DOHH2 (cell line): ENCODE results near the gene EPM2AIP1.

Experiments used
- H3F3A ChIP-seq: fragments of 200-600 bp; sonication (generic), shearing (Covaris generic); 2 replicates; pipeline ENCODE4 v1.6.0; 2016; ENCODE audit warnings: antibody characterized with exemption, mild to moderate bottlenecking; ENCODE audit not compliant: control insufficient read depth, insufficient read depth
- H3K27ac ChIP-seq: fragments of 200-600 bp; sonication (generic); 2 replicates; pipeline ENCODE4 v1.5.1; 2014; ENCODE audit warnings: low read depth, mild to moderate bottlenecking, low read length, moderate library complexity
- H3K27me3 ChIP-seq: fragments of 200-600 bp; sonication (generic); 2 replicates; pipeline ENCODE4 v1.6.1; 2014; ENCODE audit warnings: mild to moderate bottlenecking, low read length, mixed read lengths; ENCODE audit not compliant: control insufficient read depth
- H3K36me3 ChIP-seq: fragments of 200-600 bp; sonication (generic); 2 replicates; pipeline ENCODE4 v1.6.1; 2014; ENCODE audit warnings: mild to moderate bottlenecking, low read length, moderate library complexity, mixed read lengths; ENCODE audit not compliant: control insufficient read depth
- H3K4me1 ChIP-seq: fragments of 200-600 bp; sonication (generic); 2 replicates; pipeline ENCODE4 v1.6.1; 2014; ENCODE audit warnings: mild to moderate bottlenecking, low read length, mixed read lengths; ENCODE audit not compliant: control insufficient read depth
- H3K4me2 ChIP-seq: fragments of 200-600 bp; sonication (generic); 2 replicates; pipeline ENCODE4 v1.6.0; 2014; ENCODE audit warnings: mild to moderate bottlenecking, low read length, moderate library complexity
- H3K4me3 ChIP-seq: fragments of 200-600 bp; sonication (generic); 2 replicates; pipeline ENCODE4 v1.5.1; 2014; ENCODE audit warnings: mild to moderate bottlenecking, low read length, mixed read lengths
- H3K79me2 ChIP-seq: fragments of 200-600 bp; sonication (generic); 2 replicates; pipeline ENCODE4 v1.6.1; 2014; ENCODE audit warnings: mild to moderate bottlenecking, low read length, mixed read lengths; ENCODE audit not compliant: control insufficient read depth
- H3K9me2 ChIP-seq: fragments of 200-600 bp; sonication (generic); replicated peaks from 2 replicates; pipeline ENCODE4 v1.6.1; 2014; ENCODE audit warnings: mild to moderate bottlenecking, low read length, mixed read lengths; ENCODE audit not compliant: control insufficient read depth
- H3K9me3 ChIP-seq: fragments of 200-600 bp; sonication (generic); 2 replicates; pipeline ENCODE4 v1.6.1; 2014; ENCODE audit warnings: antibody characterized with exemption, low read length, mixed read lengths; ENCODE audit not compliant: control insufficient read depth, insufficient read depth
- H4K20me1 ChIP-seq: fragments of 200-600 bp; sonication (generic); 2 replicates; pipeline ENCODE4 v1.6.0; 2014; ENCODE audit warnings: low read depth, mild to moderate bottlenecking, antibody characterized with exemption, low read length, moderate library complexity; ENCODE audit not compliant: control insufficient read depth, insufficient read depth
- EZH2phosphoT487 ChIP-seq: fragments of 200-600 bp; sonication (generic); IDR thresholded peaks from 2 replicates; pipeline ENCODE4 v1.6.1; 2017; ENCODE audit warnings: borderline replicate concordance, mild to moderate bottlenecking, antibody characterized with exemption, low read length, moderate library complexity, mixed read lengths
- TF ChIP-seq, protein P1 (sequence below): fragments of 200-600 bp; sonication (generic); IDR thresholded peaks from one replicate; pipeline ENCODE4 v1.5.1; 2014; ENCODE audit warnings: antibody characterized with exemption, mild to moderate bottlenecking, low read depth, low read length; ENCODE audit not compliant: poor library complexity, severe bottlenecking

EPM2AIP1 gene

DNA sequence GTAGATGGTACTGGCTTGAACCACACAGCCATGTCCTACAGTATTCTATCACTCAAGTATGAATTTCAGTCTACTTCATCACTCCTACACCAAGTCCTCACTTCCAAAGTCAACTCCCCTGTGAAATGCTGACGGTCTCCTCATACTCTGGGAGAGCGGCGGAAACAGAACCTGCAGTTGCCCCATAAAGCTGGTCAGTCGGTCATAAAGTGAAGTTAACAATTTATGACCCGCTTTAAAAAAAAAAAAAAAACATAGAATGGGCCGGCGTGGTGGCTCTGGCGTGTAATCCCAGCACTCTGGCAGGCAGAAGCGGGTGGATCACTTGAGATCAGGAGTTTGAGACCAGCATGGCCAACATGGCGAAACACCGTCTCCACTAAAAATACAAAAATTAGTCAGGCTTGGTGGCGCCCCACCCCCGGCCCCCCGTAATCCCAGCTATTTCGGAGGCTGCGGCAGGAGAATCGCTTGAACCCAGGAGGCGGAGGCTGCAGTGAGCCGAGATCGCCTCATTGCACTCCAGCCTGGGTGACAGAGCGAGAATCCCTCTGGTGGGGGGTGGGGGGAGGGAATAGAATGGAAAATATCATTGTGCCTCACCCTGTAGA is 50.2 kb downstream of the EPM2AIP1 start:
- H3F3A ChIP-seq = no peaks in the 10 kb centered on the region

GRCh38 chr3:36941658-36942057 is 51.3 kb downstream of the EPM2AIP1 start:
- peaks cover 41% of the 10 kb centered on the region for H3K79me2 ChIP-seq
- no peak overlapping the region for H3K27ac ChIP-seq
- TF ChIP-seq, protein P1, sequence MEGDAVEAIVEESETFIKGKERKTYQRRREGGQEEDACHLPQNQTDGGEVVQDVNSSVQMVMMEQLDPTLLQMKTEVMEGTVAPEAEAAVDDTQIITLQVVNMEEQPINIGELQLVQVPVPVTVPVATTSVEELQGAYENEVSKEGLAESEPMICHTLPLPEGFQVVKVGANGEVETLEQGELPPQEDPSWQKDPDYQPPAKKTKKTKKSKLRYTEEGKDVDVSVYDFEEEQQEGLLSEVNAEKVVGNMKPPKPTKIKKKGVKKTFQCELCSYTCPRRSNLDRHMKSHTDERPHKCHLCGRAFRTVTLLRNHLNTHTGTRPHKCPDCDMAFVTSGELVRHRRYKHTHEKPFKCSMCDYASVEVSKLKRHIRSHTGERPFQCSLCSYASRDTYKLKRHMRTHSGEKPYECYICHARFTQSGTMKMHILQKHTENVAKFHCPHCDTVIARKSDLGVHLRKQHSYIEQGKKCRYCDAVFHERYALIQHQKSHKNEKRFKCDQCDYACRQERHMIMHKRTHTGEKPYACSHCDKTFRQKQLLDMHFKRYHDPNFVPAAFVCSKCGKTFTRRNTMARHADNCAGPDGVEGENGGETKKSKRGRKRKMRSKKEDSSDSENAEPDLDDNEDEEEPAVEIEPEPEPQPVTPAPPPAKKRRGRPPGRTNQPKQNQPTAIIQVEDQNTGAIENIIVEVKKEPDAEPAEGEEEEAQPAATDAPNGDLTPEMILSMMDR = no peak
- TF ChIP-seq EZH2phosphoT487 = no peak
- peaks cover 3% of the 10 kb centered on the region for H3K36me3 ChIP-seq
- H3K9me2 ChIP-seq = no peaks in the 10 kb centered on the region
- no peaks in the 10 kb centered on the region for H3K27me3 ChIP-seq
- no peaks in the 10 kb centered on the region for H3F3A ChIP-seq
- H4K20me1 ChIP-seq = no peaks in the 10 kb centered on the region
- H3K4me3 ChIP-seq = no peak overlapping the region
- no peak overlapping the region for H3K4me2 ChIP-seq
- no peaks in the 10 kb centered on the region; the same call in 1 of the 2 replicates for H3K9me3 ChIP-seq
- H3K4me1 ChIP-seq = peaks cover 19% of the 10 kb centered on the region

More for the DNA sequence above, 50.2 kb downstream of the EPM2AIP1 start:
- no peaks in the 10 kb centered on the region for H3K27me3 ChIP-seq
- no peaks in the 10 kb centered on the region for H4K20me1 ChIP-seq
- H3K27ac ChIP-seq = no peak overlapping the region
- no peak overlapping the region for H3K4me3 ChIP-seq
- H3K36me3 ChIP-seq = peaks cover 3% of the 10 kb centered on the region
- H3K4me1 ChIP-seq = peaks cover 19% of the 10 kb centered on the region
- peaks cover 41% of the 10 kb centered on the region for H3K79me2 ChIP-seq
- H3K4me2 ChIP-seq = no peak overlapping the region
- TF ChIP-seq, protein P1 = no peak
- no peak for TF ChIP-seq EZH2phosphoT487
- H3K9me3 ChIP-seq = peaks cover 1% of the 10 kb centered on the region; the same call in 1 of the 2 replicates
- no peaks in the 10 kb centered on the region for H3K9me2 ChIP-seq

DNA sequence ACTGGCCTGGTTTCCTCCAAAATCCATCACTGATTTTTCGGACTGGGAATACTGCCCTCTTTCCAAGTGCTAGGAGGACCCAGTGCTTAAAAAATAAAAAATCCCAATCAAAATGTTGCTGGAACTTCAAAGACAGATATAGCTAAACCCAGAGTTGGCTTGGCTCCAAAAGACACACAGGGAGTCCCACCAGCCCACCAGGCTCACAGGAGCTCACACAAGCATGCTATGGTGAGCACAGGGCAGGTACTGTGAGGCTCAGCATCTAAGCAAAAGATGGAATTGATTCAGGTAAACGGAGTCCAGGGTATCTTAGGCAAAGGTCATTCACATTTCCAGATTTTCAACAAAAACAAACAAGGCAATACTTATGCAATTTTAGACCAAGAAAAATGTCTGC is 51.8 kb downstream of the EPM2AIP1 start:
- H3K27ac ChIP-seq = no peak overlapping the region
- H4K20me1 ChIP-seq = no peaks in the 10 kb centered on the region
- TF ChIP-seq, protein P1 = no peak
- no peak for TF ChIP-seq EZH2phosphoT487
- no peaks in the 10 kb centered on the region for H3K9me2 ChIP-seq
- no peaks in the 10 kb centered on the region; the same call in 1 of the 2 replicates for H3K9me3 ChIP-seq
- H3F3A ChIP-seq = no peaks in the 10 kb centered on the region
- H3K27me3 ChIP-seq = no peaks in the 10 kb centered on the region
- peaks cover 41% of the 10 kb centered on the region for H3K79me2 ChIP-seq
- no peak overlapping the region for H3K4me3 ChIP-seq
- H3K4me2 ChIP-seq = no peak overlapping the region
- peaks cover 19% of the 10 kb centered on the region for H3K4me1 ChIP-seq
- peaks cover 3% of the 10 kb centered on the region for H3K36me3 ChIP-seq
